ENCODE measurements around the gene DIDO1.
A peak's percentile ranks its signal among the peaks of the same experiment; 100 is the strongest.

DIDO1 gene

GRCh38 chr20:62914436-62914835 is 11.9 kb downstream of the DIDO1 start:
- Histone ChIP-seq H3K9ac (peak overlapping the region in 8 of 11 experiments; percentile 14 to 49 (median 34); a peak in 7 of 22 replicates), H3K4me3 (no peak overlapping the region), H3K4me2 (peak overlapping the region in 10 of 11 experiments; percentile 39 to 85 (median 64); a peak in 17 of 22 replicates), H4K20me1 (peaks cover 100% of the 10 kb centered on the region in 11 experiments), H3K36me3 (peaks cover 48 to 62% (median 51%) of the 10 kb centered on the region in 11 experiments), H3K27ac (peak overlapping the region in 5 of 11 experiments; percentile 7 to 68 (median 40); a peak in 6 of 22 replicates), H3K4me1 (peaks cover 48 to 68% (median 58%) of the 10 kb centered on the region in 10 experiments), H3K27me3 (no peaks in the 10 kb centered on the region), H3K9me3 (replicated peaks in 1 of 11) (no peaks in the 10 kb centered on the region)
- no peak for TF ChIP-seq Cebpa-rat (IDR thresholded peaks at IDR 0.05)

GRCh38 chr20:62913043-62913630 is 13.2 kb downstream of the DIDO1 start:
- Histone ChIP-seq H3K27me3 (no peaks in the 10 kb centered on the region), H3K4me1 (peaks cover 35 to 65% (median 48%) of the 10 kb centered on the region in 10 experiments), H3K9ac (no peak overlapping the region), H3K4me2 (no peak overlapping the region), H3K9me3 (replicated peaks in 1 of 11) (no peaks in the 10 kb centered on the region), H3K27ac (no peak overlapping the region), H4K20me1 (peaks cover 100% of the 10 kb centered on the region in 11 experiments), H3K36me3 (peaks cover 61 to 74% (median 64%) of the 10 kb centered on the region in 11 experiments), H3K4me3 (no peak overlapping the region)
- TF ChIP-seq Cebpa-rat (IDR thresholded peaks at IDR 0.05) = no peak

- Histone ChIP-seq H3K27ac (no peak overlapping the region), H3K27me3 (no peaks in the 10 kb centered on the region), H3K4me3 (no peak overlapping the region), H3K9me3 (replicated peaks in 1 of 11) (no peaks in the 10 kb centered on the region), H3K36me3 (peaks cover 75 to 81% (median 77%) of the 10 kb centered on the region in 11 experiments), H3K9ac (peak overlapping the region in 2 of 11 experiments; percentile 0 to 1; a peak in 1 of 22 replicates), H3K4me1 (peaks cover 22 to 56% (median 35%) of the 10 kb centered on the region in 10 experiments), H3K4me2 (no peak overlapping the region), H4K20me1 (peaks cover 100% of the 10 kb centered on the region in 11 experiments)
- no peak for TF ChIP-seq Cebpa-rat (IDR thresholded peaks at IDR 0.05)
These were observed 14.5 kb downstream of the DIDO1 start for GRCh38 chr20:62911701-62912280.

GRCh38 chr20:62910777-62911497 is 15.4 kb downstream of the DIDO1 start:
- Histone ChIP-seq H3K4me3 (no peak overlapping the region), H3K27ac (0 out of 22 replicates have a peak overlapping the region, but pooled peaks of 1 of the 11 experiments have one; percentile 27), H3K9ac (no peak overlapping the region), H4K20me1 (peaks cover 100% of the 10 kb centered on the region in 11 experiments), H3K4me2 (no peak overlapping the region), H3K4me1 (peaks cover 15 to 47% (median 26%) of the 10 kb centered on the region in 10 experiments), H3K9me3 (replicated peaks in 1 of 11) (no peaks in the 10 kb centered on the region), H3K36me3 (peaks cover 83 to 89% (median 86%) of the 10 kb centered on the region in 11 experiments), H3K27me3 (no peaks in the 10 kb centered on the region)
- TF ChIP-seq Cebpa-rat (IDR thresholded peaks at IDR 0.05) = no peak

- Histone ChIP-seq H3K27ac (no peak overlapping the region), H3K36me3 (peaks cover 90 to 96% (median 92%) of the 10 kb centered on the region in 11 experiments), H3K4me3 (no peak overlapping the region), H4K20me1 (peaks cover 99 to 100% (median 100%) of the 10 kb centered on the region in 11 experiments), H3K4me2 (no peak overlapping the region), H3K9ac (no peak overlapping the region), H3K27me3 (no peaks in the 10 kb centered on the region), H3K4me1 (peaks cover 9 to 41% (median 21%) of the 10 kb centered on the region in 10 experiments), H3K9me3 (replicated peaks in 1 of 11) (no peaks in the 10 kb centered on the region)
- TF ChIP-seq Cebpa-rat (IDR thresholded peaks at IDR 0.05) = no peak
These were observed 16.0 kb downstream of the DIDO1 start for GRCh38 chr20:62910217-62910766.

GRCh38 chr20:62908971-62909791 is 17.1 kb downstream of the DIDO1 start:
- Histone ChIP-seq H3K4me1 (peaks cover 2 to 30% (median 10%) of the 10 kb centered on the region in 10 experiments; a peak in 17 of 20 replicates), H3K36me3 (peaks cover 98 to 100% (median 100%) of the 10 kb centered on the region in 11 experiments), H3K9ac (no peak overlapping the region), H3K4me3 (no peak overlapping the region), H3K27me3 (no peaks in the 10 kb centered on the region), H3K9me3 (replicated peaks in 1 of 11) (no peaks in the 10 kb centered on the region), H4K20me1 (peaks cover 91 to 100% (median 97%) of the 10 kb centered on the region in 11 experiments), H3K27ac (no peak overlapping the region), H3K4me2 (0 out of 22 replicates have a peak overlapping the region, but pooled peaks of 1 of the 11 experiments have one; percentile 0)
- TF ChIP-seq Cebpa-rat (IDR thresholded peaks at IDR 0.05) = no peak

- H4K20me1 ChIP-seq = peaks cover 84 to 100% (median 95%) of the 10 kb centered on the region in 11 experiments
- H3K27me3 ChIP-seq = no peaks in the 10 kb centered on the region
- TF ChIP-seq Cebpa-rat (IDR thresholded peaks at IDR 0.05) = no peak
- peaks cover 100% of the 10 kb centered on the region in 11 experiments for H3K36me3 ChIP-seq
- H3K27ac ChIP-seq = no peak overlapping the region
- H3K9me3 ChIP-seq (replicated peaks in 1 of 11) = no peaks in the 10 kb centered on the region
- peaks cover 0 to 23% (median 7%) of the 10 kb centered on the region in 10 experiments; a peak in 8 of 20 replicates for H3K4me1 ChIP-seq
- no peak overlapping the region; a peak in 2 of 22 replicates for H3K4me2 ChIP-seq
- no peak overlapping the region for H3K4me3 ChIP-seq
- H3K9ac ChIP-seq = 0 out of 22 replicates have a peak overlapping the region, but pooled peaks of 1 of the 11 experiments have one; percentile 7
These were observed 18.7 kb downstream of the DIDO1 start for GRCh38 chr20:62907384-62908317.
